ENCODE results near the gene RCSD1.
A peak's percentile ranks its signal among the peaks of the same experiment; 100 is the strongest.

RCSD1 gene

GRCh38 chr1:167627865-167628641 lies 2.0 kb upstream of the RCSD1 start:
- FAIRE-seq (no peak), DNase-seq (ENCODE audit: insufficient read length, low spot score) (peak; percentile 27)
- no peak for TF ChIP-seq POLR2A (IDR thresholded peaks at IDR 0.05; ENCODE audit: low read depth, low read length)

- DNase-seq (ENCODE audit: insufficient read length, low spot score): no peak
- no peak for FAIRE-seq
- TF ChIP-seq POLR2A (IDR thresholded peaks at IDR 0.05; ENCODE audit: low read depth, low read length): no peak
Observed at GRCh38 chr1:167628741-167629515, 1.1 kb upstream of the RCSD1 start.

GRCh38 chr1:167630568-167631385 lies 745 bp downstream of the RCSD1 start:
- DNase-seq (ENCODE audit: insufficient read length, low spot score): no peak
- no peak for FAIRE-seq
- no peak for TF ChIP-seq POLR2A (IDR thresholded peaks at IDR 0.05; ENCODE audit: low read depth, low read length)

- DNase-seq (ENCODE audit: insufficient read length, low spot score): no peak
- TF ChIP-seq POLR2A (IDR thresholded peaks at IDR 0.05; ENCODE audit: low read depth, low read length): no peak
- no peak for FAIRE-seq
Observed at GRCh38 chr1:167631386-167631935, 1.4 kb downstream of the RCSD1 start.

- no peak for FAIRE-seq
- no peak for TF ChIP-seq POLR2A (IDR thresholded peaks at IDR 0.05; ENCODE audit: low read depth, low read length)
- no peak for DNase-seq (ENCODE audit: insufficient read length, low spot score)
Observed at GRCh38 chr1:167631936-167632614, 2.0 kb downstream of the RCSD1 start.

GRCh38 chr1:167633258-167633944 lies 3.4 kb downstream of the RCSD1 start:
- FAIRE-seq (no peak), DNase-seq (ENCODE audit: insufficient read length, low spot score) (no peak)
- TF ChIP-seq POLR2A (IDR thresholded peaks at IDR 0.05; ENCODE audit: low read depth, low read length): no peak

- DNase-seq (ENCODE audit: insufficient read length, low spot score) (no peak), FAIRE-seq (no peak)
- no peak for TF ChIP-seq POLR2A (IDR thresholded peaks at IDR 0.05; ENCODE audit: low read depth, low read length)
Observed at GRCh38 chr1:167634435-167634834, 4.4 kb downstream of the RCSD1 start.

GRCh38 chr1:167635156-167635648 lies 5.2 kb downstream of the RCSD1 start:
- DNase-seq (ENCODE audit: insufficient read length, low spot score) (no peak), FAIRE-seq (no peak)
- no peak for TF ChIP-seq POLR2A (IDR thresholded peaks at IDR 0.05; ENCODE audit: low read depth, low read length)

GRCh38 chr1:167635941-167636340 lies 5.9 kb downstream of the RCSD1 start:
- no peak for DNase-seq (ENCODE audit: insufficient read length, low spot score)
- TF ChIP-seq POLR2A (IDR thresholded peaks at IDR 0.05; ENCODE audit: low read depth, low read length): no peak
- no peak for FAIRE-seq

GRCh38 chr1:167638064-167638463 lies 8.0 kb downstream of the RCSD1 start:
- TF ChIP-seq POLR2A (IDR thresholded peaks at IDR 0.05; ENCODE audit: low read depth, low read length): no peak
- no peak for DNase-seq (ENCODE audit: insufficient read length, low spot score)
- no peak for FAIRE-seq

- FAIRE-seq: no peak
- no peak for DNase-seq (ENCODE audit: insufficient read length, low spot score)
- TF ChIP-seq POLR2A (IDR thresholded peaks at IDR 0.05; ENCODE audit: low read depth, low read length): no peak
Observed at GRCh38 chr1:167640051-167640450, 10.0 kb downstream of the RCSD1 start.

- FAIRE-seq (no peak), DNase-seq (ENCODE audit: insufficient read length, low spot score) (no peak)
- no peak for TF ChIP-seq POLR2A (IDR thresholded peaks at IDR 0.05; ENCODE audit: low read depth, low read length)
Observed at GRCh38 chr1:167641786-167642500, 11.9 kb downstream of the RCSD1 start.
